ENCODE measurements around the gene WDFY2. TPM values are rescaled to one million over a fixed set of nuclear protein-coding genes. Genes with fewer than 3 reads are reported as not detected.

The WDFY2 gene
- total and polyA plus RNA-seq, 2 donors, result 3.4 to 7.4 TPM

GRCh38 chr13:51714663-51715168, 130.5 kb downstream of the WDFY2 start:
- no peaks in the 10 kb centered on the region for H3K27me3 ChIP-seq (ENCODE audit: control insufficient read depth in 2 of 2, insufficient read depth in 1 of 2, low read length in 1 of 2)
- H3K9me3 ChIP-seq (ENCODE audit: control insufficient read depth in 2 of 2, insufficient read depth in 1 of 2, low read length in 1 of 2), result no peaks in the 10 kb centered on the region
- no peaks in the 10 kb centered on the region for H3K36me3 ChIP-seq (ENCODE audit: control insufficient read depth in 2 of 2, insufficient read depth in 2 of 2, low read length in 1 of 2)
- H3K4me3 ChIP-seq (ENCODE audit: low read length in 2 of 2), result no peak overlapping the region
- no peaks in the 10 kb centered on the region for H3K4me1 ChIP-seq (ENCODE audit: control insufficient read depth in 2 of 2, insufficient read depth in 2 of 2, low read length in 2 of 2)
- 61% methylated on average over 2 of the region's 2 CpGs for WGBS
- DNase-seq (ENCODE audit: low read depth in 6 of 9, low spot score in 9 of 9), result no peak
- H3K27ac ChIP-seq (ENCODE audit: low read depth in 1 of 2, low read length in 1 of 2), result no peak overlapping the region

- no peak overlapping the region for H3K27ac ChIP-seq (ENCODE audit: low read depth in 1 of 2, low read length in 1 of 2)
- no peaks in the 10 kb centered on the region for H3K9me3 ChIP-seq (ENCODE audit: control insufficient read depth in 2 of 2, insufficient read depth in 1 of 2, low read length in 1 of 2)
- H3K36me3 ChIP-seq (ENCODE audit: control insufficient read depth in 2 of 2, insufficient read depth in 2 of 2, low read length in 1 of 2), result no peaks in the 10 kb centered on the region
- H3K4me3 ChIP-seq (ENCODE audit: low read length in 2 of 2), result no peak overlapping the region
- DNase-seq (ENCODE audit: low read depth in 6 of 9, low spot score in 9 of 9), result no peak
- H3K27me3 ChIP-seq (ENCODE audit: control insufficient read depth in 2 of 2, insufficient read depth in 1 of 2, low read length in 1 of 2), result no peaks in the 10 kb centered on the region
- WGBS, result 98% methylated on average over 3 of the region's 3 CpGs
- no peaks in the 10 kb centered on the region for H3K4me1 ChIP-seq (ENCODE audit: control insufficient read depth in 2 of 2, insufficient read depth in 2 of 2, low read length in 2 of 2)
Observed at GRCh38 chr13:51715613-51716012, 131.4 kb downstream of the WDFY2 start.

GRCh38 chr13:51717786-51718398, 133.6 kb downstream of the WDFY2 start:
- Histone ChIP-seq H3K27me3 (ENCODE audit: control insufficient read depth in 2 of 2, insufficient read depth in 1 of 2, low read length in 1 of 2) (no peaks in the 10 kb centered on the region), H3K9me3 (ENCODE audit: control insufficient read depth in 2 of 2, insufficient read depth in 1 of 2, low read length in 1 of 2) (no peaks in the 10 kb centered on the region), H3K36me3 (ENCODE audit: control insufficient read depth in 2 of 2, insufficient read depth in 2 of 2, low read length in 1 of 2) (no peaks in the 10 kb centered on the region), H3K4me3 (ENCODE audit: low read length in 2 of 2) (no peak overlapping the region), H3K27ac (ENCODE audit: low read depth in 1 of 2, low read length in 1 of 2) (no peak overlapping the region), H3K4me1 (ENCODE audit: control insufficient read depth in 2 of 2, insufficient read depth in 2 of 2, low read length in 2 of 2) (no peaks in the 10 kb centered on the region)
- DNase-seq (ENCODE audit: low read depth in 6 of 9, low spot score in 9 of 9), result no peak
- WGBS, result 98% methylated on average over 1 of the region's 1 CpG

GRCh38 chr13:51719394-51719793, 135.1 kb downstream of the WDFY2 start:
- WGBS, result 99% methylated on average over 1 of the region's 1 CpG

GRCh38 chr13:51721496-51721895, 137.2 kb downstream of the WDFY2 start:
- no peaks in the 10 kb centered on the region for H3K4me1 ChIP-seq (ENCODE audit: control insufficient read depth in 2 of 2, insufficient read depth in 2 of 2, low read length in 2 of 2)
- H3K27me3 ChIP-seq (ENCODE audit: control insufficient read depth in 2 of 2, insufficient read depth in 1 of 2, low read length in 1 of 2), result no peaks in the 10 kb centered on the region
- 93% methylated on average over 3 of the region's 3 CpGs for WGBS
- H3K4me3 ChIP-seq (ENCODE audit: low read length in 2 of 2), result no peak overlapping the region
- no peak overlapping the region for H3K27ac ChIP-seq (ENCODE audit: low read depth in 1 of 2, low read length in 1 of 2)
- no peaks in the 10 kb centered on the region for H3K9me3 ChIP-seq (ENCODE audit: control insufficient read depth in 2 of 2, insufficient read depth in 1 of 2, low read length in 1 of 2)
- no peak for DNase-seq (ENCODE audit: low read depth in 6 of 9, low spot score in 9 of 9)
- no peaks in the 10 kb centered on the region for H3K36me3 ChIP-seq (ENCODE audit: control insufficient read depth in 2 of 2, insufficient read depth in 2 of 2, low read length in 1 of 2)

More at GRCh38 chr13:51719394-51719793, 135.1 kb downstream of the WDFY2 start:
- DNase-seq (ENCODE audit: low read depth in 6 of 9, low spot score in 9 of 9), result no peak
- Histone ChIP-seq H3K4me3 (ENCODE audit: low read length in 2 of 2) (no peak overlapping the region), H3K27ac (ENCODE audit: low read depth in 1 of 2, low read length in 1 of 2) (no peak overlapping the region), H3K36me3 (ENCODE audit: control insufficient read depth in 2 of 2, insufficient read depth in 2 of 2, low read length in 1 of 2) (no peaks in the 10 kb centered on the region), H3K4me1 (ENCODE audit: control insufficient read depth in 2 of 2, insufficient read depth in 2 of 2, low read length in 2 of 2) (no peaks in the 10 kb centered on the region), H3K27me3 (ENCODE audit: control insufficient read depth in 2 of 2, insufficient read depth in 1 of 2, low read length in 1 of 2) (no peaks in the 10 kb centered on the region), H3K9me3 (ENCODE audit: control insufficient read depth in 2 of 2, insufficient read depth in 1 of 2, low read length in 1 of 2) (no peaks in the 10 kb centered on the region)

GRCh38 chr13:51723529-51723928, 139.3 kb downstream of the WDFY2 start:
- WGBS, result 98% methylated on average over 6 of the region's 6 CpGs
- no peak for DNase-seq (ENCODE audit: low read depth in 6 of 9, low spot score in 9 of 9)
- peaks cover 0 to 8% of the 10 kb centered on the region in 2 donors for H3K36me3 ChIP-seq (ENCODE audit: control insufficient read depth in 2 of 2, insufficient read depth in 2 of 2, low read length in 1 of 2)
- no peak overlapping the region for H3K27ac ChIP-seq (ENCODE audit: low read depth in 1 of 2, low read length in 1 of 2)
- H3K27me3 ChIP-seq (ENCODE audit: control insufficient read depth in 2 of 2, insufficient read depth in 1 of 2, low read length in 1 of 2), result no peaks in the 10 kb centered on the region
- no peaks in the 10 kb centered on the region for H3K4me1 ChIP-seq (ENCODE audit: control insufficient read depth in 2 of 2, insufficient read depth in 2 of 2, low read length in 2 of 2)
- H3K9me3 ChIP-seq (ENCODE audit: control insufficient read depth in 2 of 2, insufficient read depth in 1 of 2, low read length in 1 of 2), result no peaks in the 10 kb centered on the region
- H3K4me3 ChIP-seq (ENCODE audit: low read length in 2 of 2), result no peak overlapping the region

GRCh38 chr13:51724721-51725120, 140.5 kb downstream of the WDFY2 start:
- Histone ChIP-seq H3K4me3 (ENCODE audit: low read length in 2 of 2) (no peak overlapping the region), H3K4me1 (ENCODE audit: control insufficient read depth in 2 of 2, insufficient read depth in 2 of 2, low read length in 2 of 2) (no peaks in the 10 kb centered on the region), H3K27ac (ENCODE audit: low read depth in 1 of 2, low read length in 1 of 2) (no peak overlapping the region), H3K27me3 (ENCODE audit: control insufficient read depth in 2 of 2, insufficient read depth in 1 of 2, low read length in 1 of 2) (no peaks in the 10 kb centered on the region), H3K36me3 (ENCODE audit: control insufficient read depth in 2 of 2, insufficient read depth in 2 of 2, low read length in 1 of 2) (peaks cover 0 to 8% of the 10 kb centered on the region in 2 donors), H3K9me3 (ENCODE audit: control insufficient read depth in 2 of 2, insufficient read depth in 1 of 2, low read length in 1 of 2) (no peaks in the 10 kb centered on the region)
- no peak for DNase-seq (ENCODE audit: low read depth in 6 of 9, low spot score in 9 of 9)

GRCh38 chr13:51726446-51727193, 142.4 kb downstream of the WDFY2 start:
- Histone ChIP-seq H3K36me3 (ENCODE audit: control insufficient read depth in 2 of 2, insufficient read depth in 2 of 2, low read length in 1 of 2) (peaks cover 7 to 8% of the 10 kb centered on the region in 2 donors), H3K4me1 (ENCODE audit: control insufficient read depth in 2 of 2, insufficient read depth in 2 of 2, low read length in 2 of 2) (no peaks in the 10 kb centered on the region), H3K4me3 (ENCODE audit: low read length in 2 of 2) (no peak overlapping the region), H3K27ac (ENCODE audit: low read depth in 1 of 2, low read length in 1 of 2) (no peak overlapping the region), H3K27me3 (ENCODE audit: control insufficient read depth in 2 of 2, insufficient read depth in 1 of 2, low read length in 1 of 2) (no peaks in the 10 kb centered on the region), H3K9me3 (ENCODE audit: control insufficient read depth in 2 of 2, insufficient read depth in 1 of 2, low read length in 1 of 2) (no peaks in the 10 kb centered on the region)
- no peak for DNase-seq (ENCODE audit: low read depth in 6 of 9, low spot score in 9 of 9)
- 97% methylated on average over 3 of the region's 3 CpGs for WGBS

GRCh38 chr13:51727634-51728274, 143.5 kb downstream of the WDFY2 start:
- no peak overlapping the region for H3K27ac ChIP-seq (ENCODE audit: low read depth in 1 of 2, low read length in 1 of 2)
- 96% methylated on average over 8 of the region's 8 CpGs for WGBS

More at GRCh38 chr13:51727634-51728274, 143.5 kb downstream of the WDFY2 start:
- Histone ChIP-seq H3K4me3 (ENCODE audit: low read length in 2 of 2) (no peak overlapping the region), H3K4me1 (ENCODE audit: control insufficient read depth in 2 of 2, insufficient read depth in 2 of 2, low read length in 2 of 2) (no peaks in the 10 kb centered on the region), H3K9me3 (ENCODE audit: control insufficient read depth in 2 of 2, insufficient read depth in 1 of 2, low read length in 1 of 2) (no peaks in the 10 kb centered on the region), H3K27me3 (ENCODE audit: control insufficient read depth in 2 of 2, insufficient read depth in 1 of 2, low read length in 1 of 2) (no peaks in the 10 kb centered on the region), H3K36me3 (ENCODE audit: control insufficient read depth in 2 of 2, insufficient read depth in 2 of 2, low read length in 1 of 2) (peaks cover 7 to 8% of the 10 kb centered on the region in 2 donors)
- no peak for DNase-seq (ENCODE audit: low read depth in 6 of 9, low spot score in 9 of 9)

All from thymus (tissue), 11 donors.